HCT116 (cell line): ENCODE results near the gene KLK1. TPM values are rescaled to one million over a fixed set of nuclear protein-coding genes. Genes with fewer than 3 reads are reported as not detected.

Experiments used
- ATAC-seq: fragments of 200-7000 bp; cut with Tn5 transposase; 2 replicates; pipeline ENCODE4 v1.9.1; 2020; ENCODE audit warnings: mild to moderate bottlenecking, moderate library complexity
- BruUV-seq: library from RNA; stranded (reverse); fragments of 400-500 nt; replicated peaks from 2 replicates; lab custom pipeline; 2021; lab: Mats Ljungman, UMichigan
- CTCF ChIA-PET: fragments of 300-600 bp; sonication (Branson Sonifier 250); formaldehyde crosslinking; loops from one replicate; lab custom pipeline; 2021; ENCODE audit warnings: antibody characterized with exemption; lab: Charles Lee
- POLR2A ChIA-PET: fragments of 300-600, 350-600 bp; sonication (Branson Sonifier 250); formaldehyde crosslinking; loops from one replicate; lab custom pipeline; 2021; ENCODE audit warnings: antibody characterized with exemption; lab: Charles Lee
- RAD21 ChIA-PET, 2 experiments: fragments of 300-600 bp; sonication (Branson Sonifier 250); formaldehyde crosslinking; loops; one replicate each; lab custom pipeline; 2023; ENCODE audit warnings: low total read pairs in 2 of 2; ENCODE audit not compliant: uncharacterized antibody in 2 of 2, unreplicated experiment in 2 of 2, low non-redundant PET in 1 of 2; lab: Charles Lee
- DNase-seq: peaks from one replicate; pipeline ENCODE4 v3.0.0-alpha.2; 2010; ENCODE audit warnings: low read depth, low spot score
- H2AFZ ChIP-seq: fragments of 200-600 bp; shearing (Covaris generic), sonication (generic); 2 replicates; pipeline ENCODE4 v1.6.1; 2017; ENCODE audit warnings: low read depth, mixed run types, mixed read lengths, antibody characterized with exemption, low read length; ENCODE audit not compliant: poor library complexity, severe bottlenecking
- H3K27ac ChIP-seq: 2 replicates; pipeline ENCODE4 v1.5.1; 2012; ENCODE audit warnings: low read depth, low read length
- H3K27me3 ChIP-seq: fragments of 200-600 bp; sonication (generic); 2 replicates; pipeline ENCODE4 v1.6.1; 2016; ENCODE audit warnings: mixed run types, low read length, mixed read lengths; ENCODE audit not compliant: insufficient read depth
- H3K36me3 ChIP-seq, 2 experiments: fragments of 200-500 bp in 1 of 2; fragments of 200-600 bp in 1 of 2; sonication (Bioruptor generic) in 1 of 2; sonication (generic) in 1 of 2; 2 replicates each; pipeline versions ENCODE4 v1.5.1 to v1.6.1; 2014 to 2016; ENCODE audit warnings: low read length in 2 of 2, inconsistent platforms in 1 of 2, mixed read lengths in 1 of 2, mixed run types in 1 of 2; ENCODE audit not compliant: insufficient read depth in 2 of 2, control insufficient read depth in 1 of 2
- H3K4me1 ChIP-seq, 2 experiments: fragments of 200-600 bp in 1 of 2; sonication (generic) in 1 of 2; 2 replicates each; pipeline versions ENCODE4 v1.5.1 to v1.6.1; 2012 to 2017; ENCODE audit warnings: low read length in 2 of 2, inconsistent platforms in 1 of 2, mild to moderate bottlenecking in 1 of 2, mixed read lengths in 1 of 2, mixed run types in 1 of 2, moderate library complexity in 1 of 2; ENCODE audit not compliant: insufficient read depth in 2 of 2, control insufficient read depth in 1 of 2
- H3K4me2 ChIP-seq: fragments of 200-600 bp; sonication (generic); 2 replicates; pipeline ENCODE4 v1.6.1; 2017; ENCODE audit warnings: mixed run types, low read length, mixed read lengths
- H3K4me3 ChIP-seq, 2 experiments: fragments of 200-600 bp in 1 of 2; sonication (generic) in 1 of 2; replicated peaks in 1 of 2; 2 replicates each; pipeline ENCODE4 v1.5.1; 2011 to 2016; ENCODE audit warnings: low read length in 2 of 2, control low read depth in 1 of 2, low read depth in 1 of 2, mild to moderate bottlenecking in 1 of 2, mixed read lengths in 1 of 2, mixed run types in 1 of 2
- H3K79me2 ChIP-seq: fragments of 200-600 bp; sonication (generic); 2 replicates; pipeline ENCODE4 v1.6.1; 2017; ENCODE audit warnings: mild to moderate bottlenecking, mixed run types, low read length, moderate library complexity, mixed read lengths; ENCODE audit not compliant: insufficient read depth
- H3K9ac ChIP-seq: fragments of 200-600 bp; sonication (generic); 2 replicates; pipeline ENCODE4 v1.6.1; 2016; ENCODE audit warnings: low read length, mixed read lengths
- H3K9me2 ChIP-seq: fragments of 200-600 bp; sonication (generic), shearing (Covaris generic); 2 replicates; pipeline ENCODE4 v1.6.1; 2017; ENCODE audit warnings: mixed run types, mild to moderate bottlenecking, moderate library complexity; ENCODE audit not compliant: insufficient read depth
- H3K9me3 ChIP-seq, 2 experiments: fragments of 200-500 bp in 1 of 2; fragments of 200-600 bp in 1 of 2; sonication (Bioruptor generic) in 1 of 2; sonication (generic) in 1 of 2; 2 replicates each; pipeline ENCODE4 v1.6.1; 2014 to 2017; ENCODE audit warnings: low read length in 2 of 2, mixed read lengths in 2 of 2, inconsistent platforms in 1 of 2, low read depth in 1 of 2, mild to moderate bottlenecking in 1 of 2, mixed run types in 1 of 2, moderate library complexity in 1 of 2; ENCODE audit not compliant: control insufficient read depth in 1 of 2, insufficient read depth in 1 of 2
- H4K20me1 ChIP-seq: fragments of 200-600 bp; sonication (generic), shearing (Covaris generic); 2 replicates; pipeline ENCODE4 v1.6.1; 2017; ENCODE audit warnings: mixed run types, mild to moderate bottlenecking, moderate library complexity; ENCODE audit not compliant: insufficient read depth
- ATF3 ChIP-seq: IDR thresholded peaks from 2 replicates; pipeline ENCODE4 v1.6.1; 2012
- CEBPB ChIP-seq: IDR thresholded peaks from 2 replicates; pipeline ENCODE4 v1.6.1; 2012; ENCODE audit warnings: low read depth
- EGR1 ChIP-seq: IDR thresholded peaks from 2 replicates; pipeline ENCODE4 v1.6.1; 2012; ENCODE audit warnings: low read depth
- FOSL1 ChIP-seq: IDR thresholded peaks from 2 replicates; pipeline ENCODE4 v1.6.1; 2012; ENCODE audit warnings: low read depth
- MAX ChIP-seq: IDR thresholded peaks from 2 replicates; pipeline ENCODE4 v1.6.1; 2012
- POLR2A ChIP-seq: IDR thresholded peaks from 2 replicates; pipeline ENCODE4 v1.7.0; 2011; ENCODE audit warnings: borderline replicate concordance; ENCODE audit not compliant: insufficient read depth, insufficient read length; ENCODE audit errors: extremely low read depth
- POLR2AphosphoS5 ChIP-seq: IDR thresholded peaks from 2 replicates; pipeline ENCODE4 v1.6.1; 2011; ENCODE audit warnings: mild to moderate bottlenecking, low read depth, low read length, moderate library complexity
- RAD21 ChIP-seq: IDR thresholded peaks from 2 replicates; pipeline ENCODE4 v1.6.1; 2012; ENCODE audit warnings: low read depth, mild to moderate bottlenecking
- SP1 ChIP-seq: IDR thresholded peaks from 2 replicates; pipeline ENCODE4 v1.6.1; 2012; ENCODE audit warnings: low read depth
- YY1 ChIP-seq: IDR thresholded peaks from 2 replicates; pipeline ENCODE4 v1.6.1; 2011; ENCODE audit warnings: low read length, low read depth, moderate library complexity, mild to moderate bottlenecking; ENCODE audit not compliant: insufficient replicate concordance; ENCODE audit errors: extremely low read depth
- ZBTB33 ChIP-seq: IDR thresholded peaks from 2 replicates; pipeline ENCODE4 v1.6.1; 2011; ENCODE audit warnings: mild to moderate bottlenecking, low read length, moderate library complexity; ENCODE audit not compliant: insufficient replicate concordance; ENCODE audit errors: extremely low read depth
- intact Hi-C: fragments of 100-400 bp; cut with micrococcal nuclease; formaldehyde crosslinking; loops from 2 replicates; pipeline ENCODE4 v1.10.0; 2022
- total RNA-seq: library from RNA; stranded (reverse); gene quantifications from one replicate; pipeline ENCODE4 v1.2.1, GENCODE V29; 2021; ENCODE audit not compliant: unreplicated experiment
- TF ChIP-seq, protein P1 (sequence below), 3 experiments: fragments of 200-600 bp in 1 of 3; sonication (generic) in 1 of 3; IDR thresholded peaks in 2 of 3; conservative IDR thresholded peaks in 1 of 3; 2 replicates each; pipeline ENCODE4 v1.5.1; 2012 to 2017; ENCODE audit warnings: low read depth in 2 of 3, low read length in 2 of 3, antibody characterized with exemption in 1 of 3, borderline replicate concordance in 1 of 3, control low read depth in 1 of 3, mild to moderate bottlenecking in 1 of 3, mixed read lengths in 1 of 3, mixed run types in 1 of 3, moderate library complexity in 1 of 3; ENCODE audit not compliant: insufficient read depth in 1 of 3

The KLK1 gene
- total RNA-seq, 1 experiment from 2014 or later: 3.3 TPM

DNA sequence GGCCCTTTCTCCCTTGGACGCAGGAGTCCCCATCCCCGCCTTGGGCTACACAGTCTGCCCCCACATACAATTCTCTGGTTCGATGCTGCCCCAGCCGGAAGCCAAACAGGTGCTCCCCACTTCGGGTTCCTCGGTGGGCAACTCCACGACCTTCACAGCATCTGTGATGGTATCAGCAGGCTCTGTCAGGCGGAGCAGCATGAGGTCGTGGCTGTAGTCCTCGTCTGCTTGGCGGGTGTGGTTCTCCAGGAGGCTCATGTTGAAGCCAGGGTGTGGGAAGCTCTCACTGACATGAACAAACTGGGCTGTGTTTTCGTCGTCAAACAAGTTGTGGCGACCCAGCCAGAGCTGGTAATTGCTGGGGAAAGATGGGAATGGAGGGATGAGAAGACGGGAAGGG lies 3.5 kb downstream of the KLK1 start:
- Histone ChIP-seq H3K36me3 (no peaks in the 10 kb centered on the region), H3K4me1 (peaks cover 24 to 52% of the 10 kb centered on the region in 2 experiments), H3K79me2 (no peaks in the 10 kb centered on the region), H3K9me2 (no peaks in the 10 kb centered on the region), H3K27me3 (no peaks in the 10 kb centered on the region), H3K9ac (0 out of 2 replicates have a peak overlapping the region, but pooled peaks have one; percentile 23), H3K4me3 (no peak overlapping the region), H4K20me1 (no peaks in the 10 kb centered on the region), H3K27ac (no peak overlapping the region), H2AFZ (no peak overlapping the region), H3K4me2 (peak overlapping the region; percentile 76), H3K9me3 (peaks cover 0 to 6% of the 10 kb centered on the region in 2 experiments; a peak in 1 of 4 replicates)
- no TSS peak for BruUV-seq
- no peak for ATAC-seq
- no peak for TF ChIP-seq ZBTB33
- ChIA-PET RAD21 (interaction anchor here in 1 of 2 experiments (0.5 kb wide), 1 partner anchor 115 kb away, joined by 3 read pairs; no protein-coding TSS in a partner anchor), CTCF (no interaction called here), POLR2A (interaction anchor here (0.6 to 1.8 kb wide), 2 partner anchors 16 to 176 kb away, joined by 4 to 12 read pairs; no protein-coding TSS in a partner anchor)
- intact Hi-C loops: no loop called here
- no peak for DNase-seq

DNA sequence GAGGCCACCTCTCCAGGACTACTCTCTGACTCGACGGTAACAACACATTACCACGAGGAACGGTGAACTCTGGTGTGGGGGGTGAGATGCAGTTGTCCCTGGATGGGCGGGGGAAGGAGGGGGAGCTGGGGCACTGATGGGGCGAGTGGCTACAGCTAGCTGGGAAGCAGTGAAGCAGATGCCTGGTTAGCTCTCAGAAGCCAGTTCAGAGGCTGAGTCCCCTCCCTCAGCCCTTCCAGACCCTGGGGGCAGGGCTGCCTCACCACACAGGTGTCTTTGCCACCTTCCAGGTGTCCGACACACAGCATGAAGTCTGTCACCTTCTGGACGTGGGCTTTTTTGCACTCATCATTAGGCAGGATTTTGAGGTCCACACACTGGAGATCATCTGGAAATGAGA lies 4.0 kb downstream of the KLK1 start:
- H3K27ac ChIP-seq: no peak overlapping the region
- H3K9ac ChIP-seq: no peak overlapping the region
- intact Hi-C loops: no loop called here
- H3K36me3 ChIP-seq: no peaks in the 10 kb centered on the region
- no peak overlapping the region for H3K4me3 ChIP-seq
- no peak for DNase-seq
- no peaks in the 10 kb centered on the region for H4K20me1 ChIP-seq
- H3K9me2 ChIP-seq: no peaks in the 10 kb centered on the region
- no TSS peak for BruUV-seq
- H3K9me3 ChIP-seq: peaks cover 0 to 7% of the 10 kb centered on the region in 2 experiments; a peak in 1 of 4 replicates
- TF ChIP-seq ZBTB33 (no peak), SP1 (no peak), YY1 (no peak), EGR1 (no peak), FOSL1 (no peak), POLR2AphosphoS5 (no peak), CEBPB (no peak), POLR2A (no peak), MAX (no peak), ATF3 (no peak), RAD21 (no peak)
- TF ChIP-seq, protein P1, sequence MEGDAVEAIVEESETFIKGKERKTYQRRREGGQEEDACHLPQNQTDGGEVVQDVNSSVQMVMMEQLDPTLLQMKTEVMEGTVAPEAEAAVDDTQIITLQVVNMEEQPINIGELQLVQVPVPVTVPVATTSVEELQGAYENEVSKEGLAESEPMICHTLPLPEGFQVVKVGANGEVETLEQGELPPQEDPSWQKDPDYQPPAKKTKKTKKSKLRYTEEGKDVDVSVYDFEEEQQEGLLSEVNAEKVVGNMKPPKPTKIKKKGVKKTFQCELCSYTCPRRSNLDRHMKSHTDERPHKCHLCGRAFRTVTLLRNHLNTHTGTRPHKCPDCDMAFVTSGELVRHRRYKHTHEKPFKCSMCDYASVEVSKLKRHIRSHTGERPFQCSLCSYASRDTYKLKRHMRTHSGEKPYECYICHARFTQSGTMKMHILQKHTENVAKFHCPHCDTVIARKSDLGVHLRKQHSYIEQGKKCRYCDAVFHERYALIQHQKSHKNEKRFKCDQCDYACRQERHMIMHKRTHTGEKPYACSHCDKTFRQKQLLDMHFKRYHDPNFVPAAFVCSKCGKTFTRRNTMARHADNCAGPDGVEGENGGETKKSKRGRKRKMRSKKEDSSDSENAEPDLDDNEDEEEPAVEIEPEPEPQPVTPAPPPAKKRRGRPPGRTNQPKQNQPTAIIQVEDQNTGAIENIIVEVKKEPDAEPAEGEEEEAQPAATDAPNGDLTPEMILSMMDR (IDR thresholded peaks at IDR 0.05 in 2 of 3, conservative IDR thresholded peaks at IDR 0.05 in 1 of 3; ENCODE audit: borderline replicate concordance in 1 of 3, insufficient read depth in 1 of 3, low read depth in 2 of 3, low read length in 2 of 3): no peak
- H3K4me2 ChIP-seq: no peak overlapping the region; the same call in 1 of the 2 replicates
- ATAC-seq: no peak
- H3K79me2 ChIP-seq: no peaks in the 10 kb centered on the region
- no peak overlapping the region for H2AFZ ChIP-seq
- POLR2A ChIA-PET: interaction anchor here (0.6 to 1.8 kb wide), 2 partner anchors 15 to 176 kb away, joined by 4 to 12 read pairs; no protein-coding TSS in a partner anchor
- RAD21 ChIA-PET: no interaction called here
- peaks cover 24 to 52% of the 10 kb centered on the region in 2 experiments for H3K4me1 ChIP-seq
- CTCF ChIA-PET: no interaction called here
- H3K27me3 ChIP-seq: no peaks in the 10 kb centered on the region
